Neutrophil (primary cell): Measurements from ENCODE around the gene NDUFS3.

Source experiments
- H3K27ac ChIP-seq: fragments of 200-600 bp; sonication (generic); 2 replicates; pipeline ENCODE4 v1.5.1; 2016; ENCODE audit warnings: mild to moderate bottlenecking, moderate library complexity
- H3K27me3 ChIP-seq: fragments of 200-600 bp; sonication (generic); 2 replicates; pipeline ENCODE4 v1.6.0; 2016; ENCODE audit warnings: mild to moderate bottlenecking
- H3K36me3 ChIP-seq: fragments of 200-600 bp; sonication (generic); 2 replicates; pipeline ENCODE4 v1.5.1; 2017
- H3K4me1 ChIP-seq, 2 experiments: fragments of 200-600 bp in 1 of 2; sonication (generic) in 1 of 2; 1 replicate in 1 of 2; 2 replicates in 1 of 2; pipeline versions ENCODE4 v1.5.1 to v1.6.1; 2013 to 2016; ENCODE audit warnings: low read depth in 1 of 2, low read length in 1 of 2, mild to moderate bottlenecking in 1 of 2, moderate library complexity in 1 of 2; ENCODE audit not compliant: control insufficient read depth in 1 of 2, insufficient read depth in 1 of 2
- H3K4me3 ChIP-seq, 2 experiments: fragments of 200-600 bp in 1 of 2; sonication (generic) in 1 of 2; 1 replicate in 1 of 2; 2 replicates in 1 of 2; pipeline ENCODE4 v1.5.1; 2013 to 2016; ENCODE audit warnings: low read depth in 1 of 2, low read length in 1 of 2, mild to moderate bottlenecking in 1 of 2, moderate library complexity in 1 of 2
- H3K9me3 ChIP-seq: fragments of 200-600 bp; sonication (generic); 2 replicates; pipeline ENCODE4 v1.5.1; 2016
- CTCF ChIP-seq: fragments of 200-600 bp; sonication (generic); IDR thresholded peaks from 2 replicates; pipeline ENCODE4 v1.5.1; 2016; ENCODE audit warnings: antibody characterized with exemption

Gene NDUFS3

GRCh38 chr11:47593492-47593933 lies 14.6 kb downstream of the NDUFS3 start:
- peaks cover 43% of the 10 kb centered on the region for H3K27me3 ChIP-seq

GRCh38 chr11:47593934-47594855 lies 15.3 kb downstream of the NDUFS3 start, which contains the start of gene C1QTNF4:
C1QTNF4 (minus strand) TSS chr11:47594411; CDS start chr11:47590810, 3,601 bp downstream.
- Histone ChIP-seq H3K9me3 (no peaks in the 10 kb centered on the region), H3K4me3 (no peak within 1 kb of the TSS), H3K4me1 (peaks cover 15 to 22% of the 10 kb centered on the region in 2 experiments), H3K36me3 (no peaks in the 10 kb centered on the region), H3K27me3 (peaks cover 43% of the 10 kb centered on the region), H3K27ac (no peak within 1 kb of the TSS)
- no peak for TF ChIP-seq CTCF

More at GRCh38 chr11:47593492-47593933, 14.6 kb downstream of the NDUFS3 start:
- peaks cover 15 to 22% of the 10 kb centered on the region in 2 experiments for H3K4me1 ChIP-seq
- H3K9me3 ChIP-seq: no peaks in the 10 kb centered on the region
- H3K27ac ChIP-seq: no peak overlapping the region
- no peaks in the 10 kb centered on the region for H3K36me3 ChIP-seq
- H3K4me3 ChIP-seq: no peak overlapping the region
- TF ChIP-seq CTCF: no peak

GRCh38 chr11:47595029-47595428 lies 16.2 kb downstream of the NDUFS3 start:
- no peaks in the 10 kb centered on the region for H3K9me3 ChIP-seq
- no peaks in the 10 kb centered on the region for H3K36me3 ChIP-seq
- TF ChIP-seq CTCF: no peak
- no peak overlapping the region for H3K27ac ChIP-seq
- peaks cover 15 to 22% of the 10 kb centered on the region in 2 experiments for H3K4me1 ChIP-seq
- no peak overlapping the region for H3K4me3 ChIP-seq
- peaks cover 43% of the 10 kb centered on the region for H3K27me3 ChIP-seq

- no peak overlapping the region for H3K27ac ChIP-seq
- no peak for TF ChIP-seq CTCF
- no peaks in the 10 kb centered on the region for H3K9me3 ChIP-seq
- H3K36me3 ChIP-seq: no peaks in the 10 kb centered on the region
- H3K4me1 ChIP-seq: peaks cover 15 to 22% of the 10 kb centered on the region in 2 experiments
- no peak overlapping the region for H3K4me3 ChIP-seq
- H3K27me3 ChIP-seq: peaks cover 43% of the 10 kb centered on the region
These were observed 17.1 kb downstream of the NDUFS3 start for GRCh38 chr11:47595967-47596366.

GRCh38 chr11:47599902-47600301 lies 21.0 kb downstream of the NDUFS3 start:
- Histone ChIP-seq H3K27ac (no peak overlapping the region), H3K4me1 (no peaks in the 10 kb centered on the region), H3K27me3 (peaks cover 9% of the 10 kb centered on the region), H3K36me3 (no peaks in the 10 kb centered on the region), H3K9me3 (no peaks in the 10 kb centered on the region), H3K4me3 (no peak overlapping the region)
- TF ChIP-seq CTCF: no peak
